B cell (primary cell): ENCODE data around the gene ZFPM1. TPM values are rescaled to one million over a fixed set of nuclear protein-coding genes. Genes with fewer than 3 reads are reported as not detected.

Source experiments
- ATAC-seq: fragments of 200-7000 bp; cut with Tn5 transposase; one replicate; pipeline ENCODE4 v1.10.0; 2021; ENCODE audit warnings: low read depth, mild to moderate bottlenecking, moderate number of reproducible peaks, moderate library complexity
- CTCF ChIA-PET: fragments of 350-600 bp; sonication (Branson Sonifier 250); formaldehyde crosslinking; loops from one replicate; lab custom pipeline; 2021; ENCODE audit warnings: antibody characterized with exemption, inconsistent platforms; lab: Charles Lee
- POLR2A ChIA-PET: fragments of 350-600 bp; sonication (Branson Sonifier 250); formaldehyde crosslinking; loops from one replicate; lab custom pipeline; 2021; ENCODE audit warnings: antibody characterized with exemption; lab: Charles Lee
- DNase-seq: peaks from one replicate; pipeline ENCODE4 v3.0.0; 2013
- H2AFZ ChIP-seq: 2 replicates; pipeline ENCODE4 v1.6.1; 2012; ENCODE audit warnings: mild to moderate bottlenecking, low read depth, low read length; ENCODE audit not compliant: insufficient read depth, poor library complexity, severe bottlenecking
- H3K27ac ChIP-seq, 2 donors: 1 replicate in 1 of 2; 2 replicates in 1 of 2; pipeline ENCODE4 v1.5.1; 2012 to 2013; ENCODE audit warnings: low read length in 2 of 2, mild to moderate bottlenecking in 2 of 2, moderate library complexity in 1 of 2
- H3K27me3 ChIP-seq, 4 experiments: fragments of 200-600 bp in 1 of 4; sonication (generic) in 1 of 4; replicated peaks in 1 of 4; 1 replicate in 2 of 4; 2 replicates in 2 of 4; pipeline versions ENCODE4 v1.6.1 to v1.7.0; 2013 to 2016; ENCODE audit warnings: low read length in 3 of 4, mild to moderate bottlenecking in 2 of 4, mixed read lengths in 1 of 4, moderate library complexity in 1 of 4; ENCODE audit not compliant: insufficient read depth in 4 of 4, control insufficient read depth in 3 of 4; ENCODE audit errors: control extremely low read depth in 1 of 4
- H3K36me3 ChIP-seq, 2 experiments: replicated peaks in 1 of 2; 1 replicate in 1 of 2; 2 replicates in 1 of 2; pipeline versions ENCODE4 v1.6.1 to v1.7.1; 2013; ENCODE audit warnings: low read length in 1 of 2; ENCODE audit not compliant: insufficient read depth in 2 of 2, control insufficient read depth in 1 of 2; ENCODE audit errors: control extremely low read depth in 1 of 2, extremely low read depth in 1 of 2
- H3K4me1 ChIP-seq, 2 donors: fragments of 200-600 bp in 1 of 2; sonication (generic) in 1 of 2; 1 replicate in 1 of 2; 2 replicates in 1 of 2; pipeline versions ENCODE4 v1.5.1 to v1.6.1; 2013 to 2017; ENCODE audit warnings: low read length in 2 of 2; ENCODE audit not compliant: control insufficient read depth in 2 of 2, insufficient read depth in 2 of 2
- H3K4me2 ChIP-seq: replicated peaks from 2 replicates; pipeline ENCODE3; 2012; ENCODE audit warnings: mild to moderate bottlenecking, low read depth, low read length; ENCODE audit not compliant: poor library complexity, severe bottlenecking
- H3K4me3 ChIP-seq, 5 experiments: fragments of 200-600 bp in 1 of 5; sonication (generic) in 1 of 5; 1 replicate in 3 of 5; 2 replicates in 2 of 5; pipeline versions ENCODE4 v1.5.1 to v1.7.0; 2011 to 2016; ENCODE audit warnings: low read length in 4 of 5, mild to moderate bottlenecking in 4 of 5, low read depth in 2 of 5, control low read depth in 1 of 5, moderate library complexity in 1 of 5; ENCODE audit not compliant: insufficient read depth in 1 of 5; ENCODE audit errors: control extremely low read depth in 1 of 5, extremely low read depth in 1 of 5
- H3K79me2 ChIP-seq: fragments of 200-600 bp; sonication (generic); one replicate; pipeline ENCODE4 v1.6.0; 2016; ENCODE audit warnings: low read length; ENCODE audit not compliant: control insufficient read depth, insufficient read depth
- H3K9ac ChIP-seq: fragments of 200-600 bp; sonication (generic); 2 replicates; pipeline ENCODE4 v1.6.1; 2017; ENCODE audit warnings: mild to moderate bottlenecking, low read length, moderate library complexity
- H3K9me3 ChIP-seq, 3 donors: one replicate each; pipeline versions ENCODE4 v1.6.1 to v1.7.1; 2013; ENCODE audit warnings: low read length in 2 of 3; ENCODE audit not compliant: control insufficient read depth in 2 of 3, insufficient read depth in 1 of 3; ENCODE audit errors: control extremely low read depth in 1 of 3
- H4K20me1 ChIP-seq: 2 replicates; pipeline ENCODE4 v1.6.0; 2012; ENCODE audit warnings: mild to moderate bottlenecking, low read length; ENCODE audit not compliant: insufficient read depth, control insufficient read depth, poor library complexity, severe bottlenecking
- H3K27ac Mint-ChIP-seq: one replicate; pipeline ENCODE4 v1.8.0; 2021; ENCODE audit warnings: mixed read lengths
- H3K27me3 Mint-ChIP-seq: one replicate; pipeline ENCODE4 v1.8.0; 2021; ENCODE audit warnings: mixed read lengths
- H3K4me1 Mint-ChIP-seq: one replicate; pipeline ENCODE4 v1.8.0; 2021; ENCODE audit warnings: mixed read lengths
- H3K4me3 Mint-ChIP-seq: one replicate; pipeline ENCODE4 v1.8.0; 2021; ENCODE audit warnings: mixed read lengths
- H3K9me3 Mint-ChIP-seq: one replicate; pipeline ENCODE4 v1.8.0; 2022; ENCODE audit warnings: mixed read lengths; ENCODE audit not compliant: insufficient read depth
- CTCF ChIP-seq: fragments of 200-600 bp; IDR thresholded peaks from one replicate; pipeline ENCODE4 v1.8.0; 2022; ENCODE audit warnings: antibody characterized with exemption, mild to moderate bottlenecking
- EZH2 ChIP-seq: IDR thresholded peaks from 2 replicates; pipeline ENCODE4 v1.6.1; 2012; ENCODE audit warnings: borderline replicate concordance, low read depth, mild to moderate bottlenecking, moderate library complexity, low read length; ENCODE audit not compliant: insufficient read depth, poor library complexity, severe bottlenecking
- WGBS: methylation state at CpG from one replicate; pipeline ENCODE4 v1.1.5; 2013; ENCODE audit warnings: missing lambda C conversion rate; ENCODE audit not compliant: insufficient coverage; 5-methylcytosine and 5-hydroxymethylcytosine counted together
- intact Hi-C: fragments of 100-400 bp; cut with micrococcal nuclease; formaldehyde crosslinking; loops from one replicate; pipeline ENCODE4 v1.10.0; 2022
- polyA plus RNA-seq: library from polyadenylated mRNA; depleted of rRNA; stranded (reverse); fragments of >200 nt; gene quantifications from 2 replicates; pipeline ENCODE4 v1.2.3, GENCODE V29; 2012
- total RNA-seq, 2 donors: library from RNA; stranded (reverse); fragments of 120-200 nt in 1 of 2; gene quantifications; 1 replicate in 1 of 2; 2 replicates in 1 of 2; pipeline versions ENCODE4 v1.2.3 to v1.2.4, GENCODE V29; 2013 to 2022

ZFPM1 gene
- total and polyA plus RNA-seq, 2 donors (not counting 1 experiment from before 2014, with no cell fraction given), result 4.3 to 34.6 TPM

- Histone ChIP-seq H3K9ac (no peak overlapping the region), H3K36me3 (no peaks in the 10 kb centered on the region), H3K4me1 (no peaks in the 10 kb centered on the region), H2AFZ (no peak overlapping the region), H3K4me2 (no peak overlapping the region), H3K27me3 (peaks cover 0 to 2% (median 0%) of the 10 kb centered on the region in 4 experiments), H3K9me3 (peaks cover 0 to 3% (median 0%) of the 10 kb centered on the region in 3 donors), H3K79me2 (no peaks in the 10 kb centered on the region), H3K4me3 (no peak overlapping the region), H3K27ac (no peak overlapping the region), H4K20me1 (no peaks in the 10 kb centered on the region)
- Mint-ChIP-seq H3K27me3 (no peaks in the 10 kb centered on the region), H3K4me1 (peaks cover 3% of the 10 kb centered on the region), H3K27ac (no peak overlapping the region), H3K4me3 (no peak overlapping the region), H3K9me3 (no peaks in the 10 kb centered on the region)
- intact Hi-C loops, result no loop called here
- ATAC-seq, result no peak
- ChIA-PET CTCF (interaction anchor here (0.6 kb wide), 1 partner anchor 17 kb away, joined by 3 read pairs; no protein-coding TSS in a partner anchor), POLR2A (no interaction called here)
- WGBS, result 88% methylated on average over 6 of the region's 10 CpGs
- no peak for DNase-seq
- TF ChIP-seq CTCF, result no peak
These were observed 33.3 kb upstream of the ZFPM1 start for GRCh38 chr16:88419790-88420189.

- POLR2A ChIA-PET, result no interaction called here
- intact Hi-C loops, result no loop called here
- peaks cover 6% of the 10 kb centered on the region for H3K4me1 Mint-ChIP-seq
- H3K9me3 ChIP-seq, result peaks cover 0 to 3% (median 0%) of the 10 kb centered on the region in 3 donors
- H3K27ac Mint-ChIP-seq, result no peak overlapping the region
- no peak overlapping the region for H2AFZ ChIP-seq
- H3K4me2 ChIP-seq, result no peak overlapping the region
- CTCF ChIA-PET, result no interaction called here
- H3K27me3 Mint-ChIP-seq, result no peaks in the 10 kb centered on the region
- no peaks in the 10 kb centered on the region for H3K9me3 Mint-ChIP-seq
- no peaks in the 10 kb centered on the region for H3K36me3 ChIP-seq
- no peak for ATAC-seq
- no peak overlapping the region for H3K4me3 ChIP-seq
- no peak for DNase-seq
- no peak overlapping the region for H3K4me3 Mint-ChIP-seq
- 84% methylated on average over 12 of the region's 12 CpGs for WGBS
- H3K27me3 ChIP-seq, result peaks cover 0 to 2% (median 0%) of the 10 kb centered on the region in 4 experiments
- no peaks in the 10 kb centered on the region for H4K20me1 ChIP-seq
- H3K27ac ChIP-seq, result no peak overlapping the region
- no peaks in the 10 kb centered on the region for H3K79me2 ChIP-seq
- H3K4me1 ChIP-seq, result no peaks in the 10 kb centered on the region
- H3K9ac ChIP-seq, result no peak overlapping the region
- no peak for TF ChIP-seq CTCF
- TF ChIP-seq EZH2, result no peak
These were observed 32.6 kb upstream of the ZFPM1 start for GRCh38 chr16:88420496-88420895.
